ENCODE measurements around the gene TMC8. TPM values are rescaled to one million over a fixed set of nuclear protein-coding genes. Genes with fewer than 3 reads are reported as not detected.
A peak's percentile ranks its signal among the peaks of the same experiment; 100 is the strongest.
"Not testable (repeated sequence)": the region's sequence is repeated elsewhere in the genome, so short reads cannot be mapped to it uniquely, and the experiment has no call there.

TMC8 gene
- total RNA-seq, 1 experiment from 2014 or later = 0.30 TPM

DNA sequence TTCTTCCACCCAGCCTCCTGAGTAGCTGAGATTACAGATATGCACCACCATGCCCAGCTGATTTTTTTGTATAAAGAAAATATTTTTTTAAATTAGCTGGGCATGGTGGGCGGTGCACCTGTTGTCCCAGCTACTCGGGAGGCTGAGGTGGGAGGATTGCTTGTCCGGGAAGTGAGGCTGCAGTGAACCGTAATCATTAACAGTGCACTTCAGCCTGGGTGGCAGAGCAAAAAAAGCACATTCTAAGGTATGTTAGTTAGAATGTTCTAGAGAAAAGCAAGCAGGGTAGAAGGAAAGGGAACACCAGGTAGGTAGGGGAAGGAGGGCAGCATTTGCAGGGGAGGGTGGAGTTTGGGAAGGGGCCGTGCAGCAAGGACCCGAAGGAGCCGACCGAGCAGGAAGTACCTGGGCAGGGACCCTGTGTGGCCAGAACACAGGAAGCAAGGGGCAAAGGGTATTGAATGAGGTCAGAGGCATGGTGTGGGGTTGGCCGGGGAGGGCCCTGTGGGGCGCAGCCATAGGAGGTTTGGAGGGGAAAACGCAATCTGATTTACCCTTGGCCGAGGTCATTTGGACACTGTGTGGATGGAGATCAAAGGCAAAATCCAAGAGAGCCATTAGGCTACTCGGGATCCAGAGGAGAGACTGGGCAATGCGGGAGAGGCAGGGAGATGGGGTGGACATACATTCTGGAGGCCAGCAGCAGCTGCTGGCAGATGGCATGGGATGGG, 17.9 kb downstream of the TMC8 start:
- DNase-seq (ENCODE audit: extremely low read depth, low read depth) = no peak

DNA sequence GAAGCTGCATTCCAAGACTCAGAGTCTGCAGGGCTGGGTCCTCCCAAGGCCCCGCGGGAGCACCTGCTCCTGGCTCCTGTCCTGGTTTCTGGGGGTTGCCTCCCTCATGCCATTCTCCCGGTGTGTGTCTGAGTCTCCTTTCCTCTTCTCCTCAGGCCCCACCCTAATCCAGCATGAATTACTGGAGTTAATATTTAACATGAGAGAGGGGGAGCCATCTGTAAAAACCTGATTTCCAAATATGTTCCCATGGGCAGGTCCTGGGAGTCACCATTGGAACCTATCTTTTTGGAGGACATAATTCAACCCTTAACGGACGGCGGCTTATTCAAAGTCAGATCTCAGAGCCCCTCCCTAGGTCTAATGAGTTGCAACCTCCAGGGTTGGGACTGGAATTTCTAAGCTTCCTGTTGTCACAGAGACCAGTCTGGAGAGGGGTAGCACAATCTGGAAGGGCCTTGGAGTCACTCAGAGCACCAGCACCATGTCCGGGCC, 21.0 kb downstream of the TMC8 start:
- no peak for DNase-seq (ENCODE audit: extremely low read depth, low read depth)

DNA sequence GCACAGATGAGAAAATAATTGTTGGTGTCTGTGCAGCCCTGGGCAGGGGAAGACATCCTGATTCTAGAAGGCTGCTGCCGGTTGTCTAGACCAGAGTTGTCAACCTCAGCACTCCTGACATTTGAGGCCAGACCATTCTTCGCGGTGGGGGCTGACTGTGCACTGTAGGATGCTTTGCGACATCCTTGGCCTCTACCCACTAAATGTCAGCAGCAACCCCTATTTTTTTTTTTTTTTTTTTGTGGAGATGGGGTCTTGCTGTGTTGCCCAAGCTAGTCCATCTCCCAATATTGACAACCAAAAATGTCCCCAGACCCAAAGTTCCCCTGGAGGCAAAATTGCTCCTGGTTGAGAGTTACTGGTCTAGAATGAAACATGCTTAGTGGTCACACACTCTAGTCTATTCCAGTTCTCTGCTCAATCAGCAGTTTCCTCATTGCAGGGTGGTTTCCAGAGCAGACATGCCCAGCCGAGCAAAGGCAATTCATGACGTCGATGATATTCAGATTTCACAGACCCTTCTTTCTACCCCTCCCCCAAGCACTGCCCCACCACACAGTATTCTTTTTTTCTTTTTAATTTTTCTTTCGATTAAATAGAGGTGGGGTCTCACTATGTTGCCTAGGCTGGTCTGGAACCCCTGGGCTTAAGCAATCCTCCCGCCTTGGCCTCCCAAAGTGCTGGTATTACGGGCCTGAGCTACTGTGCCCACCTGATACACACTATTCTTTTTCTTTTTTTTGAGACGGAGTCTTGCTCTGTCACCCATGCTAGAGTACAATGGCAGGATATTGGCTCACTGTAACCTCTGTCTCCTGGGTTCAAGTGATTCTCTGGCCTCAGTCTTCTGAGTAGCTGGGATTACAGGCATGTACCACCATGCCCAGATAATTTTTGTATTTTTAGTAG, 24.6 kb downstream of the TMC8 start:
- DNase-seq (ENCODE audit: extremely low read depth, low read depth) = no peak

DNA sequence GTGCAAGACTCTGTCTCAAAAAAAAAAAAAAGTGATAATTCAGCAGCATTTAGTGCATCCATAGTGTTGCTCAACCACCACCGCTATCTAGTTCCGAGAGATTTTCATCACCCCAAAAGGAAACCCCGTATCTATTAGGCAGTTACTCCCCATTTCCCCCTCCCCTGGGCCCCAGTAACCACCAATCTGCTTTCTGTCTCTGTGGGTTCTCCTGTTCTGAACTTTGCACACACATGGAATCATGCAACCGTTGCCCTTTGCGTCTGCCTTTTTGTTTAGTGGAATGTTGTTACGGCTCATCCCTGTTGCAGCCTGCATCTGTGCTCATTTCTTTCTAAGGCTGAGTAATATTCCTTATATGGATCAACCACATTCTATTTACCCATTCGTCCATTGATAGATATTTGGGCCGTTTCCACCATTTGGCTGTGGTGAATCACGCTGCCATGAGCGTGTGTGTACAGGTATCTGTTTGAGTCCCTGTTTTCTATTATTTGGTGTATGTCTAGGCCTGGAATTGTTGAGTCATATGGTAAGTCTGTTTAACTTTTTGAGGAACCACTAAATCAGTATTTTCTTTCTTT, 29.1 kb downstream of the TMC8 start:
- no peak for DNase-seq (ENCODE audit: extremely low read depth, low read depth)

DNA sequence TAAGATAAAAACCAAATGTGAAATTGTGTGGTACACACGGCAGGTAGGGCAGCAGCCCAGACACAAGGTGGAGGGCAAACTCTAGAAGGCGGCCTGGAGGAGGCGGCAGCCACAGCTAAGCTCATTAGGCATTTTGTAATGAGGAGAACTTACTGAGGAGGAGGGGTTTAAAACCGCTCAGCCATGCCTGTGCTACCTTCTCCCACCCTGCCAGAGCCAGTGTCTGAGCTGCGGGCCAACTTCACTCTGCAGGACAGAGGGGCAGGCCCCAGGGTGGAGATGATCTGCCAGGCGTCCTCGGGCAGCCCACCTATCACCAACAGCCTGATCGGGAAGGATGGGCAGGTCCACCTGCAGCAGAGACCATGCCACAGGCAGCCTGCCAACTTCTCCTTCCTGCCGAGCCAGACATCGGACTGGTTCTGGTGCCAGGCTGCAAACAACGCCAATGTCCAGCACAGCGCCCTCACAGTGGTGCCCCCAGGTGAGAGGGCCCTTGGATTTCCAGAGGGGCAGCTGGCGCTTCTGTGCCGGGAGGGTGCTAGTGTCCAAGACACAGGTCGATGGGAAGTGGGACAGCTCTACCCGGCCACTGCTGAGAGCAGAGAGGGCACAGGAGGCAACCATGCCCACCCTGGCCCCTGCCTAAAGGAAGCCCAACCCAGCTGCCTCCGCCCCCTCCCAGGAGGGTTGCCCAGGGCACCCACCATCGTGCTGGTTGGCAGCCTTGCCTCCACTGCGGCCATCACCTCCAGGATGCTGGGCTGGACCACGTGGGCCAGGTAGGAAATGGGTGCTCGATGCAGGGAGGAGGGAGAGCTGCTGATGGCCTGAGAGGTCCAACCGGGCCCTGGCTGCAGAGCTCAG, 33.5 kb downstream of the TMC8 start:
- no peak for DNase-seq (ENCODE audit: extremely low read depth, low read depth)

DNA sequence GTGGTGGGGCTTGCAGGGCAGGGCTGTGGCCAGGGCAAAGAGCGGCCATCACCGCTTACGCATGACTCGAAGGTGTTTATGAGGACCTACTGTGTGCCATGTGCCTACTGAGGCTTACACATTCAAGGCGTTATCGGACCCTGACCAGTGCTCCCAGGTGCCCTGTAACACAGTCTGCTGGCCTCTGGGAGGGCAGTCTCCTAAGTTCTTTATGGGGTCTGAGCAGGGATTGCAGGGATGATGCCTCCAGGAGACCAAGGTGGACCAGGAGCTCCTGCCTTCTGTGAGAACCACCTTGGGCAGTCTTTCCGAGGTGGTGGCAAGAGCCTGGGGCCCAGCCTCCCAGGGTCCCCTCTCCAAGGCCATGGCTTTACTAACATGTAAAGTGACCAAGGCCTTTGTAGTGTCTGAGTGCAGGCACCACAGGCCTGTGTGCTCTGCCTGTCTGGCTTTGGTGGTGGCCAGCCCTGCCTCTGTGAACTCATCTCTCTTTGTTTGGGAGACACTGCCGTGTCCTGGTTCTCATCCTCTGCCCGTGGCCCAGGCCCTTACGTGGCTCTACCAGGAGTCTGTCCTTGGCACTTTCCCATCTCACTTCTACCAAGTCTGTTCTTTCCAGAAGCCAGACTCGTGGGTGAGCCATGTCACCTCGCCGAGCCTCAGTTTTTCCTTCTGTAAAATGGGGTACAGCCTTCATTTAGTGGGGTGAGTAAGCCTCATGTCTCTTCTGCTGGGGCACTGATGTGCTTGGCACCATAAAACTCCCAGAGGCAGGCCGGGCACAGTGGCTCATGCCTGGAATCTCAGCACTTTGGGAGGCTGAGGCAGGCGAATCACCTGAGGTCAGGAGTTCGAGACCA, 34.4 kb downstream of the TMC8 start:
- DNase-seq (ENCODE audit: extremely low read depth, low read depth) = no peak

DNA sequence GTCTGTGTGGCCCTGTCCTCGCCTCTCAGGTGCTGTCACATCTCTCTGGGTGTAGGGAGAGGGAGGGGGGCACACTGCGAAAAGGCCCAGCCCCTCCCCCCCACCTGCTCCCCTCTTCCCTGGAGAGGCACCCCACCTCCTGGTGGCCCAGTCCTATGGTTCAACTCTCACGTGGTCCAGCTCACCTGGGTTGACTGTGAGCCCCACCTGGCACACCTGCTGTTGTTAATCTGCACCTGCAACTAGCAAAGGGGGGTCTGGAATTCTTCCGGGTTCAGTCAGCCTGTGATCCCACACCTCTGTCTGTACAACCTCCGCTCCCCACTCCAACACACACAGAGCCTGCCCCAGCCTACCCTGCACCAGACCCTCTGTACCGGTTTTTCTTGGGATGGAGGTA, 35.8 kb downstream of the TMC8 start:
- no peak for DNase-seq (ENCODE audit: extremely low read depth, low read depth)

DNA sequence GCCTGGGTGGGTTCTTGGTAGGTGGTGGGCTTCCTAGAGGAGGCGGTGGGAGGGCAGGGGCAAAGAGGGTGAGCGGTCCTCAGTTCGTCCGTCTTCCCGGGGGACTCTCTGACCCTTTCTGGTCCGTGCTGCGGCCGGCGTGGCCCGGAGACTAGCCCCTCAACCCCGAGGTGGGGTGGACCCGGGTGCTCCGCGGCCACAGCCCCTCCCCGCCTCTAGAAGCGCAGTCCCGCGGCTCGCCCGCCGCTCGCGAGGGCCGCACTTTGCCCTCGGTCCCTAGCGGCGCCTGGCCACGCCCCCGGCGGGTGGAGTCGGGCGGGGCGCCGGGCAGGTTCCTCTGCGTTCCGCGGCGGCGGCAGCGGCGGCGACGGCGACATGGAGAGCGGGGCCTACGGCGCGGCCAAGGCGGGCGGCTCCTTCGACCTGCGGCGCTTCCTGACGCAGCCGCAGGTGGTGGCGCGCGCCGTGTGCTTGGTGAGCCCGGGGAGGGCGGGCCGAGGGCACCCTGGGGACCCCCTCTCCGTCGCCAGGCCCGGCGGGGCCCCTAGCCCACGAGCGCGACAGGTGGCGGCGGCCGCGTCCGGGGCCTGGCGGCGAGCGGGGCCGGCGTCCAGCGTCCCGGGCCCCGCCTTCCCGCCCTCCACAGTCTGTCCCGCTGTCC, 37.8 kb downstream of the TMC8 start, which contains the start of gene SYNGR2:
TSS of gene SYNGR2 (plus strand) at position 340 of the 661 bp plus-strand sequence. CDS start at position 376, 36 bp downstream.
- DNase-seq (ENCODE audit: extremely low read depth, low read depth) = peak; percentile 80

DNA sequence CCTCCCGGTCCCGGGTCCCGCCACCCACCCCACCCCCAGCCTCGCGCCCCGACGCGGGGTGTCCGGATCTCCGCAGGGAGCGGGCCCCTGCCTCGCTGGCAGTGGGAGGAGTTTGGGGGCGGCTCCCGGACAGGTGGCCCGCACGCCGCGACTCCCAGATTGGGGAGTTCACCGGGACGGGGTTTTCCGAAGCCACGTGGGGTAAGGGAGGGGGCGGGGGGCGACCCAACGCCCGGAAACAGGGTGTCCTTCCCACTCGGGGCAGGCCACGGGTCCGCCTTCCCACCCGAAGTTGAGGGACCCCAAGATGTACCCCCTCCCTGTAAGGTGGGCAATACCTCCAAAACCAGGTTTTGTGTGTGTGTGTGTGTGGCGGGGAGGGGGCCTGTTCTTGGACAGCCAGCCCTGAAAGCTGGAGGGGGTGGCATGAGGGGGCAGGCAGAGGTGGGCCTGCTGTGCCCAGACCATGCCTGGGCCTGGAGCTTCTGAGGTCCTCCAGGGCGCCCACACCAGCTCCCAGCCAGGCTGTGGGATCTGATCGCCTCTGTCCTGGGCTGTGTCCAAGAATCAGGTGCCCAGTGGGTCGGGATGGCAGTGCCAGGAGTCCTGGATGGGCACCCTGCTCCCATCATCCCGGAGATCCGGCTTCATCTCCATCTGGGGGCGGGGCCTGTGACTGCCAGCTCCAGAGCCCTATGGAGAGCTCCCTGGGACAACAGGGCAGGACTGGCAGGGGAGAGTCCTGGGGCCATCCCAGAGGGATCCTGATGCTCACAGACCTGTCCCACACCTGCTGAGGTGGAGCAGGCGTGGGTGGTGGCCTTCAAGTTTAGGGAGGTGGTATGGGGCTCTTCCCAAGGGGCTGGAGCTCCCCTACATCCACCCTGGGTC, 38.6 kb downstream of the TMC8 start:
- peak; percentile 72 for DNase-seq (ENCODE audit: extremely low read depth, low read depth)

DNA sequence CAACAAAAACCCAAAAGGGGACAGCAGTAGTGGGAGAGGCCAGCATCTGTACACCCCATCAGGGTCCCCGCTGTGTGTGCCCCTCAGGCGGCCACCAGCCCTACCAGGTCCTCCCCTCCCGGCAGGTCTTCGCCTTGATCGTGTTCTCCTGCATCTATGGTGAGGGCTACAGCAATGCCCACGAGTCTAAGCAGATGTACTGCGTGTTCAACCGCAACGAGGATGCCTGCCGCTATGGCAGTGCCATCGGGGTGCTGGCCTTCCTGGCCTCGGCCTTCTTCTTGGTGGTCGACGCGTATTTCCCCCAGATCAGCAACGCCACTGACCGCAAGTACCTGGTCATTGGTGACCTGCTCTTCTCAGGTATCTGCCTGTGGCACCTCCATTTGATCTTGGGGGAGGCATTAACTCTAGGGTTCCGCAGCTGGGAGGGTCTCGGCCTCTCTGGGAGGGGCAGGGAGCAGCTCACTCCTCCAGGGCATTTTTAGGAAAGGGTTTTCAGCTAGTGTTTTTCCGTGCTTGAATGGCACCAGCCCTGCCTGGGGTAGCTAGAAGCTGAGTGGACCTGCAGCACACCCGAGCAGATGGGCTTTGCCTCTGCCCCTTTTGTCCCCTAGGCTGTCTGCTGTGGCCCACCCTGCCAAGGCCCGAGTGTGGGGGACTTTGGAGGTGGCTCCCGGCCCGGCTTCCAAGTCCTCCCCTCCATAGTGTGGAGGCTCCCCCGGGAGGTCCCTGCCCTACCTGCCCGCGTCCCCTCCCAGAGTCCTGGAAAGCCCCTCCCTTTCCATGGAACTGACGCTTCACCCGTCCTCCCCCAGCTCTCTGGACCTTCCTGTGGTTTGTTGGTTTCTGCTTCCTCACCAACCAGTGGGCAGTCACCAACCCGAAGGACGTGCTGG, 40.4 kb downstream of the TMC8 start:
- DNase-seq (ENCODE audit: extremely low read depth, low read depth) = no peak

DNA sequence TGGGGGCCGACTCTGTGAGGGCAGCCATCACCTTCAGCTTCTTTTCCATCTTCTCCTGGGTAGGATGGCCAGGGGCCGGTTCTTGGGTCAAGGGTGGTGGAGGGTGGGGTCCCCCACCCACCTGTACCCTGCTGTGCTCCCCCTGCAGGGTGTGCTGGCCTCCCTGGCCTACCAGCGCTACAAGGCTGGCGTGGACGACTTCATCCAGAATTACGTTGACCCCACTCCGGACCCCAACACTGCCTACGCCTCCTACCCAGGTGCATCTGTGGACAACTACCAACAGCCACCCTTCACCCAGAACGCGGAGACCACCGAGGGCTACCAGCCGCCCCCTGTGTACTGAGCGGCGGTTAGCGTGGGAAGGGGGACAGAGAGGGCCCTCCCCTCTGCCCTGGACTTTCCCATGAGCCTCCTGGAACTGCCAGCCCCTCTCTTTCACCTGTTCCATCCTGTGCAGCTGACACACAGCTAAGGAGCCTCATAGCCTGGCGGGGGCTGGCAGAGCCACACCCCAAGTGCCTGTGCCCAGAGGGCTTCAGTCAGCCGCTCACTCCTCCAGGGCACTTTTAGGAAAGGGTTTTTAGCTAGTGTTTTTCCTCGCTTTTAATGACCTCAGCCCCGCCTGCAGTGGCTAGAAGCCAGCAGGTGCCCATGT, 41.1 kb downstream of the TMC8 start:
- not testable (repeated sequence) for DNase-seq (ENCODE audit: extremely low read depth, low read depth)

DNA sequence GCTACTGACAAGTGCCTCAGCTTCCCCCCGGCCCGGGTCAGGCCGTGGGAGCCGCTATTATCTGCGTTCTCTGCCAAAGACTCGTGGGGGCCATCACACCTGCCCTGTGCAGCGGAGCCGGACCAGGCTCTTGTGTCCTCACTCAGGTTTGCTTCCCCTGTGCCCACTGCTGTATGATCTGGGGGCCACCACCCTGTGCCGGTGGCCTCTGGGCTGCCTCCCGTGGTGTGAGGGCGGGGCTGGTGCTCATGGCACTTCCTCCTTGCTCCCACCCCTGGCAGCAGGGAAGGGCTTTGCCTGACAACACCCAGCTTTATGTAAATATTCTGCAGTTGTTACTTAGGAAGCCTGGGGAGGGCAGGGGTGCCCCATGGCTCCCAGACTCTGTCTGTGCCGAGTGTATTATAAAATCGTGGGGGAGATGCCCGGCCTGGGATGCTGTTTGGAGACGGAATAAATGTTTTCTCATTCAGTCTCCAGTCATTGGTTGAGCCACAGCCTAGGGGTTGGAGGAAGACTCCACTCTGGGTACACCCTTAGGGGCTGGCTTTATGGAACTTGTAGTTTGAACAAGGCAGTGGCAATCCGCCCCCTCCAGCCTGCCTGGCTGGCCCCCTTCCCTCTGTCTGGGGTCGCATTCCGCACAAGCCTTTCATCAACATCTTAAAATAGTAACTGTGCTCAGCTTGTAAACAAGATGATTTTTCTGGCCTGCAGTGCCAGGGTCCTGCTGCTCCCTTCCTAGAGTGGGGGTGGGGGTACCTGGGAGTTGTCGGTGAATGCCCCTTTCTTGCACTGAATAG, 41.9 kb downstream of the TMC8 start:
- DNase-seq (ENCODE audit: extremely low read depth, low read depth) = no peak

DNA sequence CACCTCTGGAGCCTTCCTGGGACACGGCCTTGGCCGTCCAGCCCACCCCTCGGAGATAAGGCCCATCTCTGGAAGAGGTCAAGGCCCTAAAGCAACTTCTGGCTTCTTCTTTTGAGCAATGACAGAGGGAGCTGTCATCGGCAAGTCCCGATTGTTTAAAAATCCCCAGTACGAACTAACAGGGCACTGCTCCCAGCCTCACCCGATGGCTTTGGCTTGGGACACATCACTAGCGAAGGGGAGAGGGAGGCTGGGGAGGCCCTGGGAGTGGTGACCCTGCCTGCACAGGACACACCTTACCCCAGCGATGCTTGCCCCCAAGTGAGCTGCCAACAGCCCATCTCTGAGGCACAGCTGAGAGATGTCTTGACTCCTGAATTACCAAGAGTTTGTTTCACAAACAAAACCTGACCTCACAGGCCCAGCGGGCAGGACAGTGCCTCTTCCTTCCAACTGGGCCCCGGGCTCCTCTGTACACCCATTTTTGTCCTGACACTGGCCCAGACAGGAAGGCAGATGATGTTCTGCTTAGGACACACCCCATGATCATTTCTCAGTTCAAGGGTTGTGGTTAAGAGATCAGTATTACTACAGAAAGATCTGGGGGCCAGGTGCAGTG, 42.6 kb downstream of the TMC8 start:
- DNase-seq (ENCODE audit: extremely low read depth, low read depth) = no peak

DNA sequence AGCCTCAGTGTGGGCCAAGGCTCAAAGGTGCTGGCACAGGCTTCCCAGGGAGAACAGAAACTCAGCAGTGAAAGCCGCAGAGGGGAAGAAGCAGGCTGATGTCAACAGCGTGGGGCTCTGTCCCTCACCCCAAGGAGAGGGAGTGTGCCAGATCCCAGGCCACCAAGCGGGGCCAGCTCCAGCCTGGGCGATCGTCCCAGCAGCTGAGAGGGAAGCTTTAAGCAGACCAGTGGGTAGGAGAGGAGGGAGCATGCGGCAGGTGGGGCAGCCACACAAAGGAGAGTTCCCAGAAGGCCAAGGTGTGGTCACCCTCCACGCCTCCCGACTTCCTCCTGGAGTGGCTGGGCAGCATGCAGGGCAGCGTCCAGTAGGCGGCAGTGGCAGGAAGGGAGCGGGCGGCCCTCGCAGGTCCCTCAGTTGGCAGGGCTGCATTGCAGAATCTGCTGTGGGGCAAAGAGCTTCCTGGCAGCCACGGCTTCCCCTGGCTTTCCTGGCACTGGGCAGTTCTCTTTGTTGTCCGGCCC, 43.8 kb downstream of the TMC8 start:
- no peak for DNase-seq (ENCODE audit: extremely low read depth, low read depth)

Data from NCI-H460 (cell line).